ENCODE data around the gene TUBB. TPM values are rescaled to one million over a fixed set of nuclear protein-coding genes. Genes with fewer than 3 reads are reported as not detected.

Gene TUBB
- total and polyA plus RNA-seq, 9 of the 15 experiments (the other 6 are each of a cell fraction or from before 2014, with no cell fraction given), result 971 to 2,870 (median 1,478) TPM

DNA sequence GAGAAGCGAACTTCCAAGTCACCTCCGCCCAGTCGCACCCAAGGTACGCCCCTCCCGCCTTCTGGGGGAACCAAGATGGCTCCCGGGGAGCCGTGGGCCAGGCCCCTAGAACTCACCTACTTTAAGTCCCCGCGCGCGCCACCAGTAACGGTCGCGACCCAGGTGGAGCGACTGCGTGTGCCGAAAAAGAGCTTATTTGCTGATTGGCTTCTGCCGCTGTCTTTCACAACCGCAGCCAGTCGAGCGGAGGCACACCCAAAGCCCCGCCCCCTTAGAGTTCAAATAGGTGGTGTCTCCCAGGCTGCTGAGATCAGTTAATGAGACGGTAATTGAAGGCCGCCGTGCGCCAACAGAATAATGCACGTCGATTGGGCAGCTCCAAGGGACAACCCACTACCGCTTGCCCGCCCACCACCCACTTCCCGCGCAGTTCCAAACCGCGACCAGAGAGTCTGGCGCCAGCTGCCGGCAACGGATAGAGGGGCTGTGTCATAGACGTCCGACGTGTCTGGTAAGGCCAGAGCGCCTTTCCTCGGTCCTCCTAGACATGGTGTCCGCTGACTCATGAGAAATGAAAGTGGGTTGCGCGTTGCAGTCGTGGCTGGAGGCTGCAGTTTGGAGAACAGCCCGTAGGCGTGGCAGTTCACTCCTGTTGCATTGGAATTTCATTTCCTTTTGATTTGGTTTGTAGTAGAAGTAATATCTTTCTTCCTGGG lies 2.9 kb upstream of the TUBB start, which contains the start of gene MDC1 (continued):
- TF ChIP-seq, protein P1, sequence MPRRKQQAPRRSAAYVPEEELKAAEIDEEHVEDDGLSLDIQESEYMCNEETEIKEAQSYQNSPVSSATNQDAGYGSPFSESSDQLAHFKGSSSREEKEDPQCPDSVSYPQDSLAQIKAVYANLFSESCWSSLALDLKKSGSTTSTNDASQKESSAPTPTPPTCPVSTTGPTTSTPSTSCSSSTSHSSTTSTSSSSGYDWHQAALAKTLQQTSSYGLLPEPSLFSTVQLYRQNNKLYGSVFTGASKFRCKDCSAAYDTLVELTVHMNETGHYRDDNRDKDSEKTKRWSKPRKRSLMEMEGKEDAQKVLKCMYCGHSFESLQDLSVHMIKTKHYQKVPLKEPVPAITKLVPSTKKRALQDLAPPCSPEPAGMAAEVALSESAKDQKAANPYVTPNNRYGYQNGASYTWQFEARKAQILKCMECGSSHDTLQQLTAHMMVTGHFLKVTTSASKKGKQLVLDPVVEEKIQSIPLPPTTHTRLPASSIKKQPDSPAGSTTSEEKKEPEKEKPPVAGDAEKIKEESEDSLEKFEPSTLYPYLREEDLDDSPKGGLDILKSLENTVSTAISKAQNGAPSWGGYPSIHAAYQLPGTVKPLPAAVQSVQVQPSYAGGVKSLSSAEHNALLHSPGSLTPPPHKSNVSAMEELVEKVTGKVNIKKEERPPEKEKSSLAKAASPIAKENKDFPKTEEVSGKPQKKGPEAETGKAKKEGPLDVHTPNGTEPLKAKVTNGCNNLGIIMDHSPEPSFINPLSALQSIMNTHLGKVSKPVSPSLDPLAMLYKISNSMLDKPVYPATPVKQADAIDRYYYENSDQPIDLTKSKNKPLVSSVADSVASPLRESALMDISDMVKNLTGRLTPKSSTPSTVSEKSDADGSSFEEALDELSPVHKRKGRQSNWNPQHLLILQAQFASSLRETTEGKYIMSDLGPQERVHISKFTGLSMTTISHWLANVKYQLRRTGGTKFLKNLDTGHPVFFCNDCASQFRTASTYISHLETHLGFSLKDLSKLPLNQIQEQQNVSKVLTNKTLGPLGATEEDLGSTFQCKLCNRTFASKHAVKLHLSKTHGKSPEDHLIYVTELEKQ (CRISPR knock-in tag; IDR thresholded peaks at IDR 0.05), result no peak
- TF ChIP-seq ZNF121 (CRISPR knock-in tag; conservative IDR thresholded peaks at IDR 0.05), result no peak
- TF ChIP-seq LCOR (CRISPR knock-in tag; IDR thresholded peaks at IDR 0.05), result peak; percentile 96
- TF ChIP-seq TFAM (CRISPR knock-in tag; conservative IDR thresholded peaks at IDR 0.05), result no peak
- peak; percentile 89 for TF ChIP-seq SUPT5H (IDR thresholded peaks at IDR 0.05)
- peak; percentile 59; the same call in 1 of the 2 replicates for TF ChIP-seq STAT5A (IDR thresholded peaks at IDR 0.05; ENCODE audit: borderline replicate concordance, low read length)
- TF ChIP-seq, protein P2, sequence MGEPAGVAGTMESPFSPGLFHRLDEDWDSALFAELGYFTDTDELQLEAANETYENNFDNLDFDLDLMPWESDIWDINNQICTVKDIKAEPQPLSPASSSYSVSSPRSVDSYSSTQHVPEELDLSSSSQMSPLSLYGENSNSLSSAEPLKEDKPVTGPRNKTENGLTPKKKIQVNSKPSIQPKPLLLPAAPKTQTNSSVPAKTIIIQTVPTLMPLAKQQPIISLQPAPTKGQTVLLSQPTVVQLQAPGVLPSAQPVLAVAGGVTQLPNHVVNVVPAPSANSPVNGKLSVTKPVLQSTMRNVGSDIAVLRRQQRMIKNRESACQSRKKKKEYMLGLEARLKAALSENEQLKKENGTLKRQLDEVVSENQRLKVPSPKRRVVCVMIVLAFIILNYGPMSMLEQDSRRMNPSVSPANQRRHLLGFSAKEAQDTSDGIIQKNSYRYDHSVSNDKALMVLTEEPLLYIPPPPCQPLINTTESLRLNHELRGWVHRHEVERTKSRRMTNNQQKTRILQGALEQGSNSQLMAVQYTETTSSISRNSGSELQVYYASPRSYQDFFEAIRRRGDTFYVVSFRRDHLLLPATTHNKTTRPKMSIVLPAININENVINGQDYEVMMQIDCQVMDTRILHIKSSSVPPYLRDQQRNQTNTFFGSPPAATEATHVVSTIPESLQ (CRISPR knock-in tag; IDR thresholded peaks at IDR 0.05), result peak; percentile 93; the same call in 1 of the 2 replicates
- TF ChIP-seq NBN (IDR thresholded peaks at IDR 0.05; ENCODE audit: low read depth), result peak; percentile 88
- peak; percentile 95; the same call in 1 of the 2 replicates for TF ChIP-seq ESRRA (IDR thresholded peaks at IDR 0.05; ENCODE audit: borderline replicate concordance, low read depth)
- TF ChIP-seq TCF3 (CRISPR knock-in tag; IDR thresholded peaks at IDR 0.05), result peak; percentile 73
- TF ChIP-seq CHD4 (IDR thresholded peaks at IDR 0.05; ENCODE audit: insufficient read depth, insufficient replicate concordance, low read depth, low read length, poor library complexity, severe bottlenecking), result no peak
- no peak for TF ChIP-seq CREBBP (IDR thresholded peaks at IDR 0.05; ENCODE audit: low read depth, low read length)
- TF ChIP-seq, protein P3, sequence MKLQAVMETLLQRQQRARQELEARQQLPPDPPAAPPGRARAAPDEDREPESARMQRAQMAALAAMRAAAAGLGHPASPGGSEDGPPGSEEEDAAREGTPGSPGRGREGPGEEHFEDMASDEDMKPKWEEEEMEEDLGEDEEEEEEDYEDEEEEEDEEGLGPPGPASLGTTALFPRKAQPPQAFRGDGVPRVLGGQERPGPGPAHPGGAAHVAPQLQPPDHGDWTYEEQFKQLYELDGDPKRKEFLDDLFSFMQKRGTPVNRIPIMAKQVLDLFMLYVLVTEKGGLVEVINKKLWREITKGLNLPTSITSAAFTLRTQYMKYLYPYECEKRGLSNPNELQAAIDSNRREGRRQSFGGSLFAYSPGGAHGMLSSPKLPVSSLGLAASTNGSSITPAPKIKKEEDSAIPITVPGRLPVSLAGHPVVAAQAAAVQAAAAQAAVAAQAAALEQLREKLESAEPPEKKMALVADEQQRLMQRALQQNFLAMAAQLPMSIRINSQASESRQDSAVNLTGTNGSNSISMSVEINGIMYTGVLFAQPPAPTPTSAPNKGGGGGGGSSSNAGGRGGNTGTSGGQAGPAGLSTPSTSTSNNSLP (IDR thresholded peaks at IDR 0.05; ENCODE audit: borderline replicate concordance, low read depth, low read length), result 0 out of 2 replicates have a peak, but pooled peaks have one; percentile 52
- peak; percentile 100 for TF ChIP-seq SP2 (IDR thresholded peaks at IDR 0.05; ENCODE audit: extremely low read depth, low read depth, low read length, poor library complexity, severe bottlenecking)
- TF ChIP-seq SRF (CRISPR knock-in tag; IDR thresholded peaks at IDR 0.05), result peak in 1 of 2 experiments; percentile 22; a peak in 1 of 4 replicates
- no peak for TF ChIP-seq ZNF79 (CRISPR knock-in tag; IDR thresholded peaks at IDR 0.05; ENCODE audit: low read depth)
- peak; percentile 76 to 87 for TF ChIP-seq FOXK2 (conservative IDR thresholded peaks at IDR 0.05 in 1 of 2, IDR thresholded peaks at IDR 0.05 in 1 of 2; ENCODE audit: low read depth in 2 of 2)
- TF ChIP-seq, protein P4, sequence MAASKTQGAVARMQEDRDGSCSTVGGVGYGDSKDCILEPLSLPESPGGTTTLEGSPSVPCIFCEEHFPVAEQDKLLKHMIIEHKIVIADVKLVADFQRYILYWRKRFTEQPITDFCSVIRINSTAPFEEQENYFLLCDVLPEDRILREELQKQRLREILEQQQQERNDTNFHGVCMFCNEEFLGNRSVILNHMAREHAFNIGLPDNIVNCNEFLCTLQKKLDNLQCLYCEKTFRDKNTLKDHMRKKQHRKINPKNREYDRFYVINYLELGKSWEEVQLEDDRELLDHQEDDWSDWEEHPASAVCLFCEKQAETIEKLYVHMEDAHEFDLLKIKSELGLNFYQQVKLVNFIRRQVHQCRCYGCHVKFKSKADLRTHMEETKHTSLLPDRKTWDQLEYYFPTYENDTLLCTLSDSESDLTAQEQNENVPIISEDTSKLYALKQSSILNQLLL (CRISPR knock-in tag; IDR thresholded peaks at IDR 0.05; ENCODE audit: borderline replicate concordance), result no peak

All from K562 (cell line).